Fibroblast of the conjunctiva (primary cell): Measurements from ENCODE around the gene TMEM187.

Source experiments
- DNase-seq: peaks from one replicate; pipeline ENCODE4 v3.0.0-alpha.2; 2010; ENCODE audit warnings: low read depth

TMEM187 gene

DNA sequence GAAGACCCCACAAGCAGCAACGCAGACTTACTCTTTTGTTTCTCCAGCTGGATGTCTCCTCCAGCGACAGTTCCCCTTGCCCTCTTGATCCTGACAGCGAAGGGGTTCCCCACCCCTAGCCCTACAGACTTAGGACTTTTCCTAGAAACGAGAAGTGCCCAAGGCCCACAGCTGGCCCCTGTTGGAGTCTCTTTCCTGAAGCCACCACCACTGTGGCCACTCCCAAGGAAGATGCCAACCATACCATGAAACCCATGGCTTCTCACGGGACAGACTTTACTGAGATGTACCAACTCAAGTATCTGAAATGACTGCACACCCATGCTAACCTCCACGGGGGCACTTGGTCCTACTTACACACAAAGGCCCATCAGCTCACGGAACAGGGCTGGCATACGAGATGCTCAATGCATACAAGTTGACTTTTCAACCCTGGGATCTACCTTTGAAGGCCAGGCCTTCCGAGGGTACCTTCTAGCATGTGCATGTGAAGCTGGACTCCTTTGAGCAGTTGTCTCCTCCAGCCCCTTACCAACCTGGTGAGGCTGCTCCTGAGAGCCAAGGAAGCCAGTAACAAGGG is 48.1 kb downstream of the TMEM187 start:
- no peak for DNase-seq

GRCh38 chrX:154021131-154021611 is 48.6 kb downstream of the TMEM187 start:
- DNase-seq: no peak

GRCh38 chrX:154022108-154022507 is 49.6 kb downstream of the TMEM187 start:
- no peak for DNase-seq

DNA sequence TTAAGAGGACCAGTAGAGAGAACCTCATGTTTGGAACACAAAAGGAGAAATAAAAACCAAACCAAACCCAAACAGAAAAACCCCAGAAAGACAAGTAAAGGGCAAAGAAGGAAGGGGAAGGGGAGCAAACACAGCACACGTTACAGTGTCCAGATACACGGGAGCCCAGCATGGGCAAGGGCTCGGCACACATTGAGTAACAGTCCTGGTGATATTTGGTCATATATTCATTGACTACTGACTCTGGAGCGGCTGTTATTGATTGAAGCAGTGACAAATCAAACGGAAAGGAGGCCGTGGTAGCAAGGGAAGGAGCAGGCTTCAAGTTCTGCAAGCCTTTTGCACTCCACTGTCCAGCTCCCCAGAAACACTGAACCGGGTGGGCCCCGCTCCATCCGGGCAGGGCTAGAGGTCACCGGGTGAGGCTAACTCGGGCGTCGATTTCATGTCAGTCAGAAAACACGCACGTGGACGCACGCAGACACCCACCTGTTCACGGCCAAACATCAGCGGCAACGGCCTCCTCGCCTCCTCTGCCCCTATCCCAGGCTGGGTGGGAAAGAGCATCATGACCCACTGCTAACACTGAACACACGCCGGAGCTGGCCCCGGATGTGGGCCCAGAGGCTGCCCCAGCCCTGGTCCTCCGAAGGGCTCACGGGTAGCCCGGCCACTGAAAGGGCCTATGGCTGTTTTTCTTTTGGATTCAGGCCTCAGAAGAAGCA is 50.9 kb downstream of the TMEM187 start:
- DNase-seq: no peak

- DNase-seq: no peak
Measured at GRCh38 chrX:154024271-154024670, 51.7 kb downstream of the TMEM187 start.

- DNase-seq: no peak
Measured at GRCh38 chrX:154025230-154025629, 52.7 kb downstream of the TMEM187 start.

- no peak for DNase-seq
Measured at GRCh38 chrX:154026136-154027021, 53.8 kb downstream of the TMEM187 start.

GRCh38 chrX:154027022-154027402 is 54.5 kb downstream of the TMEM187 start:
- DNase-seq: no peak

GRCh38 chrX:154027986-154028385 is 55.4 kb downstream of the TMEM187 start:
- no peak for DNase-seq

GRCh38 chrX:154028502-154029184 is 56.1 kb downstream of the TMEM187 start:
- DNase-seq: no peak

- DNase-seq: no peak
Measured at GRCh38 chrX:154029439-154029838, 56.9 kb downstream of the TMEM187 start.

- no peak for DNase-seq
Measured at GRCh38 chrX:154030266-154030665, 57.7 kb downstream of the TMEM187 start.

DNA sequence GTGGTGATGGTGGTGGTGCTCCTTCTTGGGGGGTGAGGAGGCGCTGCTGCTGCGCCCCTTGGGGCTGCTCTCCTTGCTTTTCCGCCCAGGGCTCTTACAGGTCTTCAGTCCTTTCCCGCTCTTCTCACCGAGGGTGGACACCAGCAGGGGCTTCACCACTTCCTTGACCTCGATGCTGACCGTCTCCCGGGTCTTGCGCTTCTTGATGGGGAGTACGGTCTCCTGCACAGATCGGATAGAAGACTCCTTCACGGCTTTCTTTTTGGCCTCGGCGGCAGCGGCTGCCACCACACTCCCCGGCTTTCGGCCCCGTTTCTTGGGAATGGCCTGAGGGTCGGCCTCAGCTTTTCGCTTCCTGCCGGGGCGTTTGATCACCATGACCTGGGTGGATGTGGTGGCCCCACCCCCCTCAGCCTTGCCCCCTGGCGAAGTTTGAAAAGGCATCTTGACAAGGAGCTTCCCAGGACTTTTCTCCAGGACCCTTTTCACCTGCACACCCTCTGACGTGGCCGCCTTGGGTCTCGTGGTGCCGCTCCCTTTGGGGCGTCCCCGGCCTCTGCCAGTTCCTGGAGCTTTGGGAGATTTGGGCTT is 58.3 kb downstream of the TMEM187 start:
- no peak for DNase-seq

DNA sequence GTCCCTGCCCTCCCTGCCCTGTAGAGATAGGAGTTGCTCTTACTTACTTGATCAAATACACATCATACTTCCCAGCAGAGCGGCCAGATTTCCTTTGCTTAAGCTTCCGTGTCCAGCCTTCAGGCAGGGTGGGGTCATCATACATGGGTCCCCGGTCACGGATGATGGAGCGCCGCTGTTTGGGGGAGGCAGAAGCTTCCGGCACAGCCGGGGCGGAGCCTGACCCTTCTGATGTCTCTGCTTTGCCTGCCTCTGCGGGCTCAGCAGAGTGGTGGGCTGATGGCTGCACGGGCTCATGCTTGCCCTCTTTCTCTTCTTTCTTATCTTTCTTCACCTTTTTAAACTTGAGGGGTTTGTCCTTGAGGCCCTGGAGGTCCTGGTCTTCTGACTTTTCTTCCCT is 59.6 kb downstream of the TMEM187 start:
- no peak for DNase-seq

DNA sequence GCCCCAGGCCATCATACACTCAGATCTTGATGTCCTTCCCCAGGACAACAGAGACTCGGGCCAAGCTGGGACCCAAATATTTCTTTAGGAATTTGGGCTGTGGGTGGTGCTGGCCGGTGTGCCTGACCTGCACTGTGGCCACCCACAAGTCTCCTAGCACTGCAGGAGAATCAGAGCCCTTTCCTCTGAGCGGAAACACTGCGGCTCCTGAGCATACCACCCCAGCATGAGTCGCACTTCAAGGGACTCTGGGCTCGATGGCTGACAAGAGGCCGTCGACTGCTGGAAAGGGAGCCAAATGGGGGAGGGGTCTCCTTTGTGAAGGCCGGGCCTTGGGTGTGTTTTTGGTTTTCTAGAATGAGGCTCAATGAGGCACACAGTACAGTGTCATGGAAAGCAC is 60.1 kb downstream of the TMEM187 start:
- DNase-seq: no peak
